Measurements from ENCODE around the gene FOXP1.

Gene FOXP1

GRCh38 chr3:71063773-71064290, 519.7 kb downstream of the FOXP1 start:
- peak; percentile 57 for ATAC-seq
- no peak for TF ChIP-seq GLIS3 (CRISPR knock-in tag; IDR thresholded peaks at IDR 0.05)
- no peak for TF ChIP-seq BACH2 (CRISPR knock-in tag; IDR thresholded peaks at IDR 0.05; ENCODE audit: borderline replicate concordance)
- TF ChIP-seq PATZ1 (CRISPR knock-in tag; IDR thresholded peaks at IDR 0.05; ENCODE audit: borderline replicate concordance) = no peak
- TF ChIP-seq ZFP3 (CRISPR knock-in tag; IDR thresholded peaks at IDR 0.05) = no peak
- no peak for TF ChIP-seq SNAI2 (CRISPR knock-in tag; IDR thresholded peaks at IDR 0.05)
- no peak for TF ChIP-seq TOX (CRISPR knock-in tag; IDR thresholded peaks at IDR 0.05; ENCODE audit: borderline replicate concordance)
- TF ChIP-seq ZNF8 (CRISPR knock-in tag; IDR thresholded peaks at IDR 0.05) = no peak

- peak; percentile 41 for ATAC-seq
- TF ChIP-seq CSRNP3 (CRISPR knock-in tag; IDR thresholded peaks at IDR 0.05) = no peak
- no peak for TF ChIP-seq SNAI2 (CRISPR knock-in tag; IDR thresholded peaks at IDR 0.05)
Observed at GRCh38 chr3:71062952-71063772, 520.4 kb downstream of the FOXP1 start.

- ATAC-seq = no peak
- TF ChIP-seq BACH2 (CRISPR knock-in tag; IDR thresholded peaks at IDR 0.05; ENCODE audit: borderline replicate concordance) (no peak), ISL1 (CRISPR knock-in tag; IDR thresholded peaks at IDR 0.05) (peak; percentile 10; the same call in 1 of the 2 replicates)
Observed at GRCh38 chr3:71062037-71062932, 521.2 kb downstream of the FOXP1 start.

GRCh38 chr3:71061581-71061980, 521.9 kb downstream of the FOXP1 start:
- ATAC-seq = no peak

More at GRCh38 chr3:71061581-71061980, 521.9 kb downstream of the FOXP1 start:
- no peak for TF ChIP-seq TOX (CRISPR knock-in tag; IDR thresholded peaks at IDR 0.05; ENCODE audit: borderline replicate concordance)
- TF ChIP-seq PATZ1 (CRISPR knock-in tag; IDR thresholded peaks at IDR 0.05; ENCODE audit: borderline replicate concordance) = no peak
- TF ChIP-seq OSR1 (CRISPR knock-in tag; IDR thresholded peaks at IDR 0.05) = no peak
- no peak for TF ChIP-seq POU6F1 (CRISPR knock-in tag; IDR thresholded peaks at IDR 0.05; ENCODE audit: borderline replicate concordance, low read depth)
- no peak for TF ChIP-seq BACH2 (CRISPR knock-in tag; IDR thresholded peaks at IDR 0.05; ENCODE audit: borderline replicate concordance)
- TF ChIP-seq, protein P1, sequence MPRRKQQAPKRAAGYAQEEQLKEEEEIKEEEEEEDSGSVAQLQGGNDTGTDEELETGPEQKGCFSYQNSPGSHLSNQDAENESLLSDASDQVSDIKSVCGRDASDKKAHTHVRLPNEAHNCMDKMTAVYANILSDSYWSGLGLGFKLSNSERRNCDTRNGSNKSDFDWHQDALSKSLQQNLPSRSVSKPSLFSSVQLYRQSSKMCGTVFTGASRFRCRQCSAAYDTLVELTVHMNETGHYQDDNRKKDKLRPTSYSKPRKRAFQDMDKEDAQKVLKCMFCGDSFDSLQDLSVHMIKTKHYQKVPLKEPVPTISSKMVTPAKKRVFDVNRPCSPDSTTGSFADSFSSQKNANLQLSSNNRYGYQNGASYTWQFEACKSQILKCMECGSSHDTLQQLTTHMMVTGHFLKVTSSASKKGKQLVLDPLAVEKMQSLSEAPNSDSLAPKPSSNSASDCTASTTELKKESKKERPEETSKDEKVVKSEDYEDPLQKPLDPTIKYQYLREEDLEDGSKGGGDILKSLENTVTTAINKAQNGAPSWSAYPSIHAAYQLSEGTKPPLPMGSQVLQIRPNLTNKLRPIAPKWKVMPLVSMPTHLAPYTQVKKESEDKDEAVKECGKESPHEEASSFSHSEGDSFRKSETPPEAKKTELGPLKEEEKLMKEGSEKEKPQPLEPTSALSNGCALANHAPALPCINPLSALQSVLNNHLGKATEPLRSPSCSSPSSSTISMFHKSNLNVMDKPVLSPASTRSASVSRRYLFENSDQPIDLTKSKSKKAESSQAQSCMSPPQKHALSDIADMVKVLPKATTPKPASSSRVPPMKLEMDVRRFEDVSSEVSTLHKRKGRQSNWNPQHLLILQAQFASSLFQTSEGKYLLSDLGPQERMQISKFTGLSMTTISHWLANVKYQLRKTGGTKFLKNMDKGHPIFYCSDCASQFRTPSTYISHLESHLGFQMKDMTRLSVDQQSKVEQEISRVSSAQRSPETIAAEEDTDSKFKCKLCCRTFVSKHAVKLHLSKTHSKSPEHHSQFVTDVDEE (CRISPR knock-in tag; IDR thresholded peaks at IDR 0.05) = no peak
- TF ChIP-seq ZNF565 (CRISPR knock-in tag; conservative IDR thresholded peaks at IDR 0.05; ENCODE audit: low read depth) = no peak
- TF ChIP-seq TCF4 (CRISPR knock-in tag; IDR thresholded peaks at IDR 0.05; ENCODE audit: borderline replicate concordance) = no peak
- TF ChIP-seq RARB (CRISPR knock-in tag; IDR thresholded peaks at IDR 0.05) = no peak
- no peak for TF ChIP-seq ZC3H10 (CRISPR knock-in tag; IDR thresholded peaks at IDR 0.05)
- TF ChIP-seq ZFP3 (CRISPR knock-in tag; IDR thresholded peaks at IDR 0.05) = no peak
- no peak for TF ChIP-seq ARNTL (CRISPR knock-in tag; IDR thresholded peaks at IDR 0.05; ENCODE audit: borderline replicate concordance, low read depth)
- TF ChIP-seq ZFP30 (CRISPR knock-in tag; IDR thresholded peaks at IDR 0.05) = no peak
- TF ChIP-seq ZNF8 (CRISPR knock-in tag; IDR thresholded peaks at IDR 0.05) = no peak
- TF ChIP-seq CSRNP3 (CRISPR knock-in tag; IDR thresholded peaks at IDR 0.05) = no peak
- no peak for TF ChIP-seq ESRRG (CRISPR knock-in tag; IDR thresholded peaks at IDR 0.05)
- TF ChIP-seq PPARA (CRISPR knock-in tag; IDR thresholded peaks at IDR 0.05; ENCODE audit: borderline replicate concordance) = no peak
- TF ChIP-seq SNAI2 (CRISPR knock-in tag; IDR thresholded peaks at IDR 0.05) = no peak

All from SK-N-SH treated with all-trans-retinoic acid at 6 μM for 48 hours (cell line).